RWPE2 (cell line): Measurements from ENCODE around the gene TMF1.
A peak's percentile ranks its signal among the peaks of the same experiment; 100 is the strongest.

Experiments used
- ATAC-seq: fragments of 200-7000 bp; cut with Tn5 transposase; 3 replicates; pipeline ENCODE4 v1.9.1; 2021; ENCODE audit warnings: low read depth
- DNase-seq: peaks from one replicate; pipeline ENCODE4 v3.0.0-alpha.2; 2020; ENCODE audit warnings: low spot score
- H3K27ac ChIP-seq: fragments of 450-650 bp; 2 replicates; pipeline ENCODE4 v1.5.1; 2017; ENCODE audit warnings: mild to moderate bottlenecking; ENCODE audit not compliant: poor library complexity, severe bottlenecking
- H3K27me3 ChIP-seq: fragments of 250-450 bp; sonication (Bioruptor Pico); 2 replicates; pipeline ENCODE4 v1.5.1; 2021; ENCODE audit warnings: mild to moderate bottlenecking, moderate library complexity; ENCODE audit not compliant: insufficient read depth, poor library complexity, severe bottlenecking
- H3K36me3 ChIP-seq: fragments of 250-450 bp; sonication (Bioruptor Pico); 2 replicates; pipeline ENCODE4 v1.5.1; 2020; ENCODE audit warnings: low read depth, mild to moderate bottlenecking, moderate library complexity
- H3K4me1 ChIP-seq: fragments of 250-450 bp; sonication (Bioruptor Pico); 2 replicates; pipeline ENCODE4 v1.5.1; 2021; ENCODE audit warnings: mild to moderate bottlenecking, moderate library complexity; ENCODE audit not compliant: insufficient read depth, poor library complexity, severe bottlenecking
- H3K4me3 ChIP-seq: fragments of 250-450 bp; sonication (Bioruptor Pico); 2 replicates; pipeline ENCODE4 v1.5.1; 2021; ENCODE audit warnings: mild to moderate bottlenecking, moderate library complexity; ENCODE audit not compliant: severe bottlenecking
- H3K9me3 ChIP-seq: fragments of 250-450 bp; sonication (Bioruptor Pico); 2 replicates; pipeline ENCODE4 v1.5.1; 2021; ENCODE audit warnings: mild to moderate bottlenecking, moderate library complexity; ENCODE audit not compliant: severe bottlenecking
- TF ChIP-seq, protein P1 (sequence below): fragments of 450-650 bp; IDR thresholded peaks from one replicate; pipeline ENCODE4 v1.5.1; 2017; ENCODE audit warnings: mild to moderate bottlenecking, moderate library complexity; ENCODE audit not compliant: poor library complexity, severe bottlenecking

Gene TMF1

DNA sequence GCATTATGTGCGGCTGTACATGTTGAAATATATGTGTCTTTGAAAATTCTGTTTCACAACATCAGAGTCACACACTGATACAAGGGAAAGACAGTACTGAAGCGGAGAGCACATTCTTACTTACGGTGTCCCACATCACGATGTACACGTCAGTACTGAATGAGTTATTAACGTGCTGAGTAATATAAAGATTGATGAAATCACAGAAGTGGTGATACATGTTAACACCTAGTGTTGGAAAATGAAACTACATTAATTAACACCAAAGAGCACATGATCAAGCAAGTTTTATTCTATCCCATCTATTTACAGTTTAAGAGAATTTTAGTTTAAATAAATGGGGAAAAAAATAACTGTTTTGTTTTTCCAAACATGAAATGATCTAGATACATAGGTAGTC, 54.2 kb downstream of the TMF1 start:
- DNase-seq (no peak), ATAC-seq (no peak)
- Histone ChIP-seq H3K27me3 (no peaks in the 10 kb centered on the region), H3K36me3 (peaks cover 86% of the 10 kb centered on the region), H3K4me1 (peaks cover 4% of the 10 kb centered on the region), H3K4me3 (no peak overlapping the region), H3K27ac (no peak overlapping the region), H3K9me3 (no peaks in the 10 kb centered on the region)
- TF ChIP-seq, protein P1, sequence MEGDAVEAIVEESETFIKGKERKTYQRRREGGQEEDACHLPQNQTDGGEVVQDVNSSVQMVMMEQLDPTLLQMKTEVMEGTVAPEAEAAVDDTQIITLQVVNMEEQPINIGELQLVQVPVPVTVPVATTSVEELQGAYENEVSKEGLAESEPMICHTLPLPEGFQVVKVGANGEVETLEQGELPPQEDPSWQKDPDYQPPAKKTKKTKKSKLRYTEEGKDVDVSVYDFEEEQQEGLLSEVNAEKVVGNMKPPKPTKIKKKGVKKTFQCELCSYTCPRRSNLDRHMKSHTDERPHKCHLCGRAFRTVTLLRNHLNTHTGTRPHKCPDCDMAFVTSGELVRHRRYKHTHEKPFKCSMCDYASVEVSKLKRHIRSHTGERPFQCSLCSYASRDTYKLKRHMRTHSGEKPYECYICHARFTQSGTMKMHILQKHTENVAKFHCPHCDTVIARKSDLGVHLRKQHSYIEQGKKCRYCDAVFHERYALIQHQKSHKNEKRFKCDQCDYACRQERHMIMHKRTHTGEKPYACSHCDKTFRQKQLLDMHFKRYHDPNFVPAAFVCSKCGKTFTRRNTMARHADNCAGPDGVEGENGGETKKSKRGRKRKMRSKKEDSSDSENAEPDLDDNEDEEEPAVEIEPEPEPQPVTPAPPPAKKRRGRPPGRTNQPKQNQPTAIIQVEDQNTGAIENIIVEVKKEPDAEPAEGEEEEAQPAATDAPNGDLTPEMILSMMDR: no peak

DNA sequence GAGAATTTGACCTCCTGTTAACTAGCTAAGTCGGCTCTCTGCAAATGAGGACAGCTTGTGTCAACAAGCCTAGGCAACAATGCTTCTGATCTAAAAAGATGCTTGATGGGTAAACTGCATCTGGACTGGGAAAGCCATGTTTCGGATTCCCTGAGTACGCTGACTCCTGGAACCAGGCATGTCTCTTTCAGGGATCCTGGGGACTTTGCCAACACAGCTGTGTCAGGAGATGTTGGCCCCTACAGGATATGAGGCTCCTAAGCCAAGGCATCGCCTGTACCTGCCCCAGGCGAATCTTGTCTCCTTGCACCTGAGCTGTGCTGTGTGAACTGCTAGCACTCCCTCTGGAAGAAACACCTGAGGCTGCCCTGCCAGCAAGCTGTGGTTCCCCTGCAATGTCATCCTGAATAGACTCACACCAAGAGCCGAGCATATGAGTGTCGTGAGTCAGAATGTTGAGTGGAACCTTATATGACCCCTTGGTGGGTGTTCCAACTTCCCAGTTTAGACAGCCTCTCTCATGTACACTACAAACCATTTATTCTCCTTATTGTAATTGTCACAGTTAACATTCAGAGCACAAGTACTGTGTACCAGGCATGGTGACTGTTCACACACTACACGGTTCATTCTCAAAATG, 55.7 kb downstream of the TMF1 start:
- H3K4me3 ChIP-seq: no peak overlapping the region
- H3K9me3 ChIP-seq: no peaks in the 10 kb centered on the region
- H3K4me1 ChIP-seq: peaks cover 4% of the 10 kb centered on the region
- H3K27me3 ChIP-seq: no peaks in the 10 kb centered on the region
- H3K36me3 ChIP-seq: peaks cover 78% of the 10 kb centered on the region
- peak; percentile 72 for ATAC-seq
- H3K27ac ChIP-seq: no peak overlapping the region
- DNase-seq: no peak
- TF ChIP-seq, protein P1: no peak

DNA sequence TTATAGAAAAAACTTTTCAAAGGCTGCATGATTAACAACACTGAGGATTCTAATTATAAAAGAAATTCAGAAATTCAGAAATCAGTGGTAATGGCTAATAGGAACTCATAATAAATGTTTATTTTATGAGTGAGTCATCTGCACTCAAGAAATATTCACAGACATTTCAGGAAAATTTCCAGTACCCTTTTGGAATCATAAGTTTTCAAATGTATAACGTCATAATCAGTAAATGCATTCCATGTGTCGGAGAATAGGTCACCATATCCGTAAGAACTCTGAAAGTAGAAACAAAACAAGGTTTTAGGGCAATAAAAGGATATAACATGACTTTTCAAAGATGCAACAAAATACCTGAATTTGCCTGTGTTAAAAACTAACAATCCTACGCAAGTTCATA, 63.4 kb downstream of the TMF1 start:
- no peak for DNase-seq
- no peaks in the 10 kb centered on the region for H3K9me3 ChIP-seq
- no peaks in the 10 kb centered on the region for H3K27me3 ChIP-seq
- no peak for ATAC-seq
- H3K4me3 ChIP-seq: no peak overlapping the region
- H3K36me3 ChIP-seq: peaks cover 72% of the 10 kb centered on the region
- no peak overlapping the region for H3K27ac ChIP-seq
- H3K4me1 ChIP-seq: no peaks in the 10 kb centered on the region
- TF ChIP-seq, protein P1: no peak

DNA sequence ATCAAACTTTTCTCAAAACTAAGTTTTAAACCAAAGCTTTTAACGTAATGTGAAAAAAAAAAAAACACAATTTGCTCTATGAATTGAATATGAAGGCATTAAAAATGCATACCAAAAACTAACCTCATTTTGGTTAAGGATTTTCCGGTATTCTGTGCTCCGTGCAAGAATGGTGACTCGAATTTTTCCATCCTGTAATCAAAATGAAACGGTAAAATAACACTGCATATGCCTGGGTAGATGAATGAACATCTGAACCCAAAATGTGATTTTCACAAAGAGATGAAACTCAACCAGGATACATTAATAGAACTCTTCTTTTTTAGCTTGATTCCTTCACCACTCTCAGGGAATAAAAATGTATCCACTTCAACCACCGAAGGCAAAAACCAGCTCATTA, 64.8 kb downstream of the TMF1 start:
- ATAC-seq (no peak), DNase-seq (no peak)
- no peaks in the 10 kb centered on the region for H3K9me3 ChIP-seq
- H3K4me3 ChIP-seq: no peak overlapping the region
- no peaks in the 10 kb centered on the region for H3K27me3 ChIP-seq
- H3K27ac ChIP-seq: no peak overlapping the region
- no peaks in the 10 kb centered on the region for H3K4me1 ChIP-seq
- H3K36me3 ChIP-seq: peaks cover 80% of the 10 kb centered on the region
- TF ChIP-seq, protein P1: no peak

DNA sequence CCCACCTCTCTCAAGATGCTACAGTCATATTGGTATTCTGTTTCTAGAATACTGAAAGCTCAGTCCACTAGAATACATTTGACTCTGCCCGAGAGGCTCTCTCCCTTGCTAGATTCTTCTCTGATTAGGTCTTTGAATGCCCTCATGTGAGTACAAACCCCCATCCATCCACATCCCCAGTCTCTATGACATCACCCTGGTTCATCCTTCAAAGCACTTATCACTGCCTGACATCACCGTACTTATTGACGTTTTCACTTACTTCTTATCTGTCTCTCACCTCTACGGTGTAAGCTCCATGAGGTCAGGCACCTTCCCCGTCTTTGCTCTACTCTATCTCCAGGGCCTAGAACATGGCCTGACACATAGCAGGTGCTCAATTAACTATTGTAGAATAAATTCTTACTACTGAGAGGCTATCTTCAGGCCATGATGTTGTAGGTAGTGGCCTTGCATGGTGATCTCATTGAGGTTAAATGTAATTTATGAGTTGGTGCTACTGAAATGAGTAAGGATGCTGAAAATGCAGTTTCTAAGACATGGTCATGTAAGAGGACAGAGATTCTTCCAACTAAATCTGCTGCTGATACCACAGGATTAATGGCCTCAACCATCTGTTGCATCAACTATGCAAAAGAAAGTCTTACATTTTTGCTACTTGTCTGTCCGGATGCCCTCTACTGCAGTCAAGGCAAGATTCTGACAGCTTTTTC, 65.5 kb downstream of the TMF1 start:
- Histone ChIP-seq H3K4me3 (no peak overlapping the region), H3K36me3 (peaks cover 87% of the 10 kb centered on the region), H3K9me3 (no peaks in the 10 kb centered on the region), H3K27me3 (no peaks in the 10 kb centered on the region), H3K27ac (no peak overlapping the region), H3K4me1 (no peaks in the 10 kb centered on the region)
- ATAC-seq (no peak), DNase-seq (no peak)
- TF ChIP-seq, protein P1: no peak
